ENCODE measurements around the gene EVPL. TPM values are rescaled to one million over a fixed set of nuclear protein-coding genes. Genes with fewer than 3 reads are reported as not detected.
"Not testable (repeated sequence)": the region's sequence is repeated elsewhere in the genome, so short reads cannot be mapped to it uniquely, and the experiment has no call there.

EVPL gene
- total and polyA plus RNA-seq, 7 donors = 2.9 to 23.5 (median 6.4) TPM

- Histone ChIP-seq H3K4me3 (no peak overlapping the region), H3K36me3 (peaks cover 47 to 93% (median 66%) of the 10 kb centered on the region in 4 donors), H3K27me3 (no peaks in the 10 kb centered on the region), H3K9me3 (no peaks in the 10 kb centered on the region), H3K4me1 (peaks cover 0 to 41% (median 30%) of the 10 kb centered on the region in 4 donors), H3K27ac (peak overlapping the region in 3 of 4 donors; percentile 47 to 67 (median 63))
- 85 to 91% methylated on average over 9 of the region's 9 CpGs for WGBS, 2 donors
- DNase-seq = no peak
- TF ChIP-seq CTCF (IDR thresholded peaks at IDR 0.05) (no peak), EP300 (IDR thresholded peaks at IDR 0.05) (no peak), POLR2AphosphoS5 (IDR thresholded peaks at IDR 0.05) (no peak), POLR2A (IDR thresholded peaks at IDR 0.05) (no peak)
- intact Hi-C loops (cut with DNase I) = no loop called here
These were observed 21.0 kb upstream of the EVPL start for GRCh38 chr17:76048025-76048605.

- TF ChIP-seq POLR2A (IDR thresholded peaks at IDR 0.05) = no peak
- no peak for TF ChIP-seq EP300 (IDR thresholded peaks at IDR 0.05)
- no peak for TF ChIP-seq POLR2AphosphoS5 (IDR thresholded peaks at IDR 0.05)
- TF ChIP-seq CTCF (IDR thresholded peaks at IDR 0.05) = no peak
- H3K4me1 ChIP-seq = peaks cover 0 to 38% (median 22%) of the 10 kb centered on the region in 4 donors
- intact Hi-C loops (cut with DNase I) = no loop called here
- H3K9me3 ChIP-seq = no peaks in the 10 kb centered on the region
- no peak overlapping the region for H3K4me3 ChIP-seq
- H3K27ac ChIP-seq = no peak overlapping the region
- no peaks in the 10 kb centered on the region for H3K27me3 ChIP-seq
- H3K36me3 ChIP-seq = peaks cover 55 to 99% (median 79%) of the 10 kb centered on the region in 4 donors
- no peak for DNase-seq
- WGBS, 2 donors = 94 to 95% methylated on average over 8 of the region's 8 CpGs
These were observed 19.0 kb upstream of the EVPL start for GRCh38 chr17:76046064-76046463.

- 81 to 87% methylated on average over 11 of the region's 11 CpGs for WGBS, 2 donors
- DNase-seq; H3K4me3 ChIP-seq; H3K9me3 ChIP-seq; H3K27ac ChIP-seq; intact Hi-C loops (cut with DNase I); H3K27me3 ChIP-seq: not testable (repeated sequence)
- Histone ChIP-seq H3K4me1 (peaks cover 0 to 39% (median 24%) of the 10 kb centered on the region in 4 donors), H3K36me3 (peaks cover 65 to 100% (median 81%) of the 10 kb centered on the region in 4 donors)
These were observed 17.4 kb upstream of the EVPL start for GRCh38 chr17:76044475-76045007.

GRCh38 chr17:76042868-76043267, 15.8 kb upstream of the EVPL start:
- intact Hi-C loops (cut with DNase I); H3K27me3 ChIP-seq; H3K9me3 ChIP-seq; DNase-seq; H3K4me3 ChIP-seq: not testable (repeated sequence)
- 97 to 98% methylated on average over 3 of the region's 3 CpGs for WGBS, 2 donors
- Histone ChIP-seq H3K4me1 (peaks cover 0 to 39% (median 26%) of the 10 kb centered on the region in 4 donors), H3K27ac (peak overlapping the region in 1 of 4 donors; percentile 23), H3K36me3 (peaks cover 58 to 86% (median 72%) of the 10 kb centered on the region in 4 donors)

- Histone ChIP-seq H3K4me3 (no peak overlapping the region), H3K9me3 (no peaks in the 10 kb centered on the region), H3K27ac (peak overlapping the region in 3 of 4 donors; percentile 86 to 92 (median 87)), H3K36me3 (peaks cover 36 to 62% (median 53%) of the 10 kb centered on the region in 4 donors), H3K4me1 (peaks cover 0 to 61% (median 49%) of the 10 kb centered on the region in 4 donors), H3K27me3 (no peaks in the 10 kb centered on the region)
- DNase-seq = no peak
- intact Hi-C loops (cut with DNase I) = no loop called here
- 88 to 92% methylated on average over 6 of the region's 6 CpGs for WGBS, 2 donors
- TF ChIP-seq POLR2AphosphoS5 (IDR thresholded peaks at IDR 0.05) (no peak), CTCF (IDR thresholded peaks at IDR 0.05) (no peak), EP300 (IDR thresholded peaks at IDR 0.05) (no peak), POLR2A (IDR thresholded peaks at IDR 0.05) (no peak)
These were observed 13.3 kb upstream of the EVPL start for GRCh38 chr17:76040376-76040775.

All from sigmoid colon (tissue), 7 donors.